Mesothelial cell of epicardium (in vitro differentiated cells): Measurements from ENCODE around the gene ACAA1. TPM values are rescaled to one million over a fixed set of nuclear protein-coding genes. Genes with fewer than 3 reads are reported as not detected.
"Not testable (repeated sequence)": the region's sequence is repeated elsewhere in the genome, so short reads cannot be mapped to it uniquely, and the experiment has no call there.

Experiments used
- DNase-seq, 2 experiments: peaks; one replicate each; pipeline ENCODE4 v3.0.0; 2021; ENCODE audit warnings: low spot score in 2 of 2; ENCODE audit not compliant: unreplicated experiment in 2 of 2
- H3K27ac Mint-ChIP-seq: 2 replicates; pipeline ENCODE4 v1.8.0; 2021; ENCODE audit warnings: mixed read lengths
- H3K27me3 Mint-ChIP-seq: 2 replicates; pipeline ENCODE4 v1.8.0; 2021; ENCODE audit warnings: low read depth, mixed read lengths
- H3K36me3 Mint-ChIP-seq: 2 replicates; pipeline ENCODE4 v1.8.0; 2021; ENCODE audit warnings: mixed read lengths
- H3K4me1 Mint-ChIP-seq: 2 replicates; pipeline ENCODE4 v1.8.0; 2021; ENCODE audit warnings: mixed read lengths
- H3K4me3 Mint-ChIP-seq: 2 replicates; pipeline ENCODE4 v1.8.0; 2021; ENCODE audit warnings: mild to moderate bottlenecking, moderate library complexity, mixed read lengths
- H3K9me3 Mint-ChIP-seq: 2 replicates; pipeline ENCODE4 v1.8.0; 2021; ENCODE audit warnings: mixed read lengths
- total RNA-seq: library from RNA; stranded (reverse); gene quantifications from 3 replicates; pipeline ENCODE4 v1.2.1, GENCODE V29; 2021
- TF ChIP-seq, protein P1 (sequence below): fragments of 200-600 bp; sonication (generic); IDR thresholded peaks from one replicate; pipeline ENCODE4 v1.5.0; 2021; ENCODE audit warnings: antibody characterized with exemption; ENCODE audit not compliant: unreplicated experiment

ACAA1 gene
- total RNA-seq, 1 donor from 2014 or later: 57.7 TPM

DNA sequence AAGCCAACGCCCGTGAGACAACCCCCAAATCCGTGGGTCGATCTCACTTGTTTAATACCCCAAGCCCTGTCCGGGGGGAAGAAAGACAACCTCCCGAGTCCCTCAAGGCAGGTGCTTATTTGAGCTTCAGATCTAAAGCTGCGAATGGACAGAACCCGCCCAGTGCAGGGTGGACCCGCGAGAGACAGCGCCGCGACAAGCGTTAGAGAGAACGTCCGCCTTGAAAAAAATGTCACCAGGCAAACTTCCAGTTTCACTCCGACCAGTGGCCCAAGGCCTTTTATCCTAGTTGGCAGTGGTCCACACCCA is 27.7 kb upstream of the ACAA1 start:
- no peaks in the 10 kb centered on the region for H3K36me3 Mint-ChIP-seq
- TF ChIP-seq, protein P1, sequence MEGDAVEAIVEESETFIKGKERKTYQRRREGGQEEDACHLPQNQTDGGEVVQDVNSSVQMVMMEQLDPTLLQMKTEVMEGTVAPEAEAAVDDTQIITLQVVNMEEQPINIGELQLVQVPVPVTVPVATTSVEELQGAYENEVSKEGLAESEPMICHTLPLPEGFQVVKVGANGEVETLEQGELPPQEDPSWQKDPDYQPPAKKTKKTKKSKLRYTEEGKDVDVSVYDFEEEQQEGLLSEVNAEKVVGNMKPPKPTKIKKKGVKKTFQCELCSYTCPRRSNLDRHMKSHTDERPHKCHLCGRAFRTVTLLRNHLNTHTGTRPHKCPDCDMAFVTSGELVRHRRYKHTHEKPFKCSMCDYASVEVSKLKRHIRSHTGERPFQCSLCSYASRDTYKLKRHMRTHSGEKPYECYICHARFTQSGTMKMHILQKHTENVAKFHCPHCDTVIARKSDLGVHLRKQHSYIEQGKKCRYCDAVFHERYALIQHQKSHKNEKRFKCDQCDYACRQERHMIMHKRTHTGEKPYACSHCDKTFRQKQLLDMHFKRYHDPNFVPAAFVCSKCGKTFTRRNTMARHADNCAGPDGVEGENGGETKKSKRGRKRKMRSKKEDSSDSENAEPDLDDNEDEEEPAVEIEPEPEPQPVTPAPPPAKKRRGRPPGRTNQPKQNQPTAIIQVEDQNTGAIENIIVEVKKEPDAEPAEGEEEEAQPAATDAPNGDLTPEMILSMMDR: no peak
- no peak for DNase-seq
- peak overlapping the region; percentile 89 for H3K4me3 Mint-ChIP-seq
- H3K27me3 Mint-ChIP-seq: no peaks in the 10 kb centered on the region
- H3K4me1 Mint-ChIP-seq: peaks cover 25% of the 10 kb centered on the region
- H3K9me3 Mint-ChIP-seq: no peaks in the 10 kb centered on the region
- H3K27ac Mint-ChIP-seq: peak overlapping the region; percentile 100

- Mint-ChIP-seq H3K4me3 (peak overlapping the region; percentile 89), H3K4me1 (peaks cover 25% of the 10 kb centered on the region), H3K36me3 (no peaks in the 10 kb centered on the region), H3K27me3 (no peaks in the 10 kb centered on the region), H3K27ac (peak overlapping the region; percentile 100), H3K9me3 (no peaks in the 10 kb centered on the region)
- TF ChIP-seq, protein P1: no peak
- no peak for DNase-seq
Measured at GRCh38 chr3:38163841-38164642, 27.1 kb upstream of the ACAA1 start.

- Mint-ChIP-seq H3K9me3 (no peaks in the 10 kb centered on the region), H3K27me3 (no peaks in the 10 kb centered on the region), H3K4me1 (peaks cover 24% of the 10 kb centered on the region), H3K4me3 (peak overlapping the region; percentile 24), H3K27ac (peak overlapping the region; percentile 34), H3K36me3 (no peaks in the 10 kb centered on the region)
- TF ChIP-seq, protein P1: no peak
- DNase-seq: no peak
Measured at GRCh38 chr3:38163117-38163840, 26.4 kb upstream of the ACAA1 start.

GRCh38 chr3:38160704-38161103 is 23.8 kb upstream of the ACAA1 start:
- H3K27me3 Mint-ChIP-seq, DNase-seq, H3K36me3 Mint-ChIP-seq, H3K4me3 Mint-ChIP-seq, H3K27ac Mint-ChIP-seq, H3K9me3 Mint-ChIP-seq: not testable (repeated sequence)
- peaks cover 20% of the 10 kb centered on the region for H3K4me1 Mint-ChIP-seq

- TF ChIP-seq, protein P1: no peak
Measured at GRCh38 chr3:38158472-38158871, 21.5 kb upstream of the ACAA1 start.

DNA sequence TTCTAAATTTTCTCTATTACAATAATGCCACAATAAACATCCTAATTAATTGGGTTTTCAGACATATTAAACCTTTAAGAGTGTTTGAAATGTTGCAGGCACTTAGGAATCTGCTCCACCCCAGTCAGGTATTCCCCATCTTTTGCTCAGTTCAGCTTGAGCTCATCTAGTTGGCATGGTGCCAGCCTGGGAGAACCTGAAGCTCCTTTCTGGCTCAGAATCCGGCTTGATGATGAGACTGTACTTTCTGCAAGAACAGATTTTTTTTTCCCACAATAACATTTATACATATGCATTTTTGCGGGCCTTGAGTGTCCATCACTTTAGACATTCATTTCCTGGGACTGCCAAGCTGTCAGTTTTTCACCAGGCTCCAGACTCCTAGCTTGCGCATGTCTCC is 20.7 kb upstream of the ACAA1 start:
- Mint-ChIP-seq H3K9me3 (no peaks in the 10 kb centered on the region), H3K36me3 (no peaks in the 10 kb centered on the region), H3K4me3 (no peak overlapping the region), H3K27me3 (no peaks in the 10 kb centered on the region), H3K27ac (peak overlapping the region; percentile 91), H3K4me1 (peaks cover 33% of the 10 kb centered on the region)
- TF ChIP-seq, protein P1: no peak
- peak; percentile 75 to 81 for DNase-seq

More at GRCh38 chr3:38158472-38158871, 21.5 kb upstream of the ACAA1 start:
- DNase-seq: no peak
- Mint-ChIP-seq H3K4me3 (no peak overlapping the region), H3K27ac (peak overlapping the region; percentile 72), H3K27me3 (no peaks in the 10 kb centered on the region), H3K9me3 (no peaks in the 10 kb centered on the region), H3K36me3 (no peaks in the 10 kb centered on the region), H3K4me1 (peaks cover 31% of the 10 kb centered on the region)
